CD4-positive, alpha-beta T cell treated with Interleukin-10 for 1 hour (primary cell): ENCODE measurements around the gene PKM.
A peak's percentile ranks its signal among the peaks of the same experiment; 100 is the strongest.
"Not testable (repeated sequence)": the region's sequence is repeated elsewhere in the genome, so short reads cannot be mapped to it uniquely, and the experiment has no call there.

Experiments
- DNase-seq: peaks from one replicate; pipeline ENCODE4 v3.0.0-alpha.2; 2020

The PKM gene

GRCh38 chr15:72231066-72231832 is at the start of gene PKM:
PKM (minus strand) TSS chr15:72231190; CDS start chr15:72219097, 12,093 bp downstream.
- DNase-seq = peak; percentile 95

- no peak for DNase-seq
These were observed 49.8 kb upstream of the PKM start for GRCh38 chr15:72280751-72281150.

GRCh38 chr15:72278737-72279136 is 47.7 kb upstream of the PKM start:
- no peak for DNase-seq

- DNase-seq = no peak
These were observed 45.3 kb upstream of the PKM start for GRCh38 chr15:72276326-72276700.

GRCh38 chr15:72275635-72276325 is 44.8 kb upstream of the PKM start:
- not testable (repeated sequence) for DNase-seq

- DNase-seq = no peak
These were observed 42.0 kb upstream of the PKM start for GRCh38 chr15:72272997-72273352.

GRCh38 chr15:72272213-72272996 is 41.4 kb upstream of the PKM start, which contains the start of gene PARP6:
PARP6 (minus strand) TSS chr15:72272554; CDS start chr15:72267477, 5,077 bp downstream.
- DNase-seq = peak; percentile 99

- DNase-seq = no peak
These were observed 40.9 kb upstream of the PKM start for GRCh38 chr15:72271895-72272212.

GRCh38 chr15:72271221-72271620 is 40.2 kb upstream of the PKM start:
- DNase-seq = no peak

GRCh38 chr15:72269739-72270138 is 38.7 kb upstream of the PKM start:
- no peak for DNase-seq

- DNase-seq = no peak
These were observed 34.0 kb upstream of the PKM start for GRCh38 chr15:72265031-72265430.

- no peak for DNase-seq
These were observed 21.8 kb upstream of the PKM start for GRCh38 chr15:72252663-72253299.

GRCh38 chr15:72249142-72249810 is 18.3 kb upstream of the PKM start:
- no peak for DNase-seq

- no peak for DNase-seq
These were observed 17.5 kb upstream of the PKM start for GRCh38 chr15:72248514-72248913.

GRCh38 chr15:72242775-72243370 is 11.9 kb upstream of the PKM start:
- no peak for DNase-seq

- DNase-seq = no peak
These were observed 8.7 kb upstream of the PKM start for GRCh38 chr15:72239652-72240051.

- no peak for DNase-seq
These were observed 7.6 kb upstream of the PKM start for GRCh38 chr15:72238586-72238985.

- DNase-seq = no peak
These were observed 6.8 kb upstream of the PKM start for GRCh38 chr15:72237853-72238224.

- peak; percentile 33 for DNase-seq
These were observed 6.3 kb upstream of the PKM start for GRCh38 chr15:72237029-72237852.

GRCh38 chr15:72236381-72237003 is 5.5 kb upstream of the PKM start:
- no peak for DNase-seq

GRCh38 chr15:72235298-72235697 is 4.3 kb upstream of the PKM start:
- no peak for DNase-seq
